NCI-H1436 (cell line): Measurements from ENCODE around the gene RWDD3.

Experiments
- DNase-seq: peaks from one replicate; lab custom pipeline; 2025; lab: John Stamatoyannopoulos, UW

The RWDD3 gene

GRCh38 chr1:95230256-95230655 is 3.8 kb upstream of the RWDD3 start:
- no peak for DNase-seq

DNA sequence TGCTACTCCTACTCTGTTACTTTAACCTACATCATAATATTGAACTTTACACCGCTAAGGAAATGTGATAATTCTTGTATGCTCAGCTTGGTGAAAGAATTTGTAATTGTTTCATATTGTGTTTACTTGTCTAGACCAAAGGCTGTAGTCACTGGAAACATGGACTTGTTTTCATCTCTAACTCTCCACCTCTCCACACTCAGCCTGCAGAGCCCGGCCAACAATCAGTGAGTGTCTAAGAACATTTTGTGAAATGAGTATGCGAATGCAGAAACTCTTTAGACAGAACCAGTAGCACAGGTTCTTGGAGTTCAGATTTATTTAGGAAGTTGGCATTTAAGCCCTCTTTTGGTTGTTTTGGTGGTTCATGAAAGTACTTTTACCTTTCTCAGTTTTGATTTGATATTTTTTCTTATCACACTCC is 3.2 kb upstream of the RWDD3 start:
- DNase-seq, result no peak

DNA sequence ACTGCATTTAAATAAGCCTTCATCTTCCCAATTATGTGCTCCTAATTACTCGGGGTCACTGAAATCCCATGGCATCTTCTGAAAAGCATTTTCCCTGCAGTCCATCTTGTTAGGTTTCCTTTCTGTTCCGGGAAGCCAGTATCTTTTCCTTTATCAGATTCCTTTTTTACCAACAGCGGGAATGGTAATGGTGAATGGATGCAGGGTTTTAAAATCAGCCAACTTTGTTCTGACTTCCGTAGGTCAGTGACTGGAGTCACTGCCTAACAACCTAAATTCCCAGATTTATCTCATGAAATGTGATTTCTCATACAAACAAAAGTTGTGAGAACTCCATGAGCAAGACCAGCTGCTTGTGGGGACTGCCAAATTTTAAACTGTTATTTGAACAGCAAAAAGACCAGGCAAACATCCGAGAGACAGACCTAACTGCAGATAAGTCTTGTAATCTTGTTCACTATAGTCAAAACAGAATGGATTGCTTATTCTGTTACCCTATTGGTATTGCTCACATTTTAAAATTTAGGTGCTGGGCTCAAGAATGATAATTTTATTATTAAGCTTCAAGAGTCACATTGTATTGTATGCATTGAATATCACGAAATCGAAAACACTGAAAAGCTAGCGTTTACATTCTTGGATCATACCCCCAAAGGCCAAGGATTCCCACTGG is 1.2 kb upstream of the RWDD3 start:
- DNase-seq, result no peak

DNA sequence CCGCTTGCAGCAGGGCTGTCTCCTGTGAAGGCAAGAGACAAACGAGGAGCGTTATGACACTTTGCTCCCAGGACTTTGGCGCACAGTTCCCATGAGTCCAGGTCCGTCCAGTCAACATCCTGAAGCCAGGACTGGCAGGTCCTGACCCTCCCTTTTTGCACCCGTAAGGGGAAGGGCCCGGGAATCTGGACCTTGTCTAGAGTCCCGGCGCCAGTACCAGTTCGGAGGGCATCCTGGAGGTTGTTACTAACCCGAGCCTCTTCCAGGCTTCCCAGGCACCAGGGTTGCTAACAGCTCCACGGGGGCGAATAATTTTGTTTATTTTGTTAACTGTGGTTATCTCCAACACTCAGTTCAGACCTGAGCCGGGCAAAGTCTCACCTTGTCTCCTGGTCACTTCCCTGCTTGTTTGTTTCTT is 682 bp upstream of the RWDD3 start:
- DNase-seq, result no peak

- no peak for DNase-seq
Measured at GRCh38 chr1:95236784-95237575, 3.0 kb downstream of the RWDD3 start.

DNA sequence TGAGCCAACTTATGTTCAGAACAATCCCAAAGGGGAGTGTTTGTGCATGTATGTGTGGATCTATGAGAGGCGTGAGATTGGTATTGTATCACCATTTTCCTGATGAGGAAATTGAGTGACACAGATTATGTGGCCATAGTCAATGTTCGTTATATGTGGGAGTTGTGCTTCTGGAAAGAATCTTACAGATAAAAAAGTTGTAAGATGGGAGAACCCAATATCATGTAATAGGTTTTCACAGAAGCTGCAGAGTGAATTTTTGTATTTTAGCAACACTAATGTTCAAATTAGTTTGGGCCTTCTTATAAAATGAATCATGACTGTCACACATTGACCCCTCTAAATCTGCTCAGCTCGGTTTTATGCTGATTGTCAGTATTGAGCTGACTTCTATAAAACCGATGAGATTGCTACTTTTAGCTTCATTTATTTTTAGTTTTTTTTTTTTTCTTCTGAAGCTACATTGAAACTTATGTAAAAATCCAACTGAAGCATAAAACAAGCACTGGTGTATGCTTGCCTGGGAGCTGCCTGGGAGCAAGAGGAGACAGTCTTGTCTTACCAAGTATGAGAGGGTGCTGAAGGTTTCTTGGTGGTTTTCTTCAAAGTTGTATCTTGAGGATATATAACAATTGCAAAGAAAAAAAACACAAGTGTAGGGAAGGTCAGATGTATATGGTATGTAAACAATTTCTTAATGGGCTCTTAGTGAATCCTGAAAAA is 4.1 kb downstream of the RWDD3 start:
- no peak for DNase-seq

GRCh38 chr1:95245029-95245428 is 11.0 kb downstream of the RWDD3 start:
- DNase-seq, result no peak

DNA sequence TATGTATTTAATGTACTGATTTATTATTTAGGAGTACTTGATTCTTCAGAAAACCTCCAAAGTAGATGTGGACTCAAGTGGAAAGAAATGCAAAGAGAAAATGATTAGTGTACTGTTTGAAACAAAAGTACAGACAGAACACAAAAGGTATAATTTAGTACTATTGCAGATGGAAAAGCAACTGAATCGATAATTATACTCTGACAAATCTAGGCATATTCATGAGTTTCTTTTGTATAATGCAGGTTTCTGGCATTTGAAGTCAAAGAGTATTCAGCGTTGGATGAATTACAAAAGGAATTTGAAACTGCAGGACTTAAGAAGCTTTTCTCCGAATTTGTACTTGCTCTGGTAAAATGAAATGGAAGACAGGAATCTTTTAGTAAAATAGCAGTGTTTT is 12.5 kb downstream of the RWDD3 start:
- no peak for DNase-seq

- no peak for DNase-seq
Measured at GRCh38 chr1:95247607-95248006, 13.6 kb downstream of the RWDD3 start.

DNA sequence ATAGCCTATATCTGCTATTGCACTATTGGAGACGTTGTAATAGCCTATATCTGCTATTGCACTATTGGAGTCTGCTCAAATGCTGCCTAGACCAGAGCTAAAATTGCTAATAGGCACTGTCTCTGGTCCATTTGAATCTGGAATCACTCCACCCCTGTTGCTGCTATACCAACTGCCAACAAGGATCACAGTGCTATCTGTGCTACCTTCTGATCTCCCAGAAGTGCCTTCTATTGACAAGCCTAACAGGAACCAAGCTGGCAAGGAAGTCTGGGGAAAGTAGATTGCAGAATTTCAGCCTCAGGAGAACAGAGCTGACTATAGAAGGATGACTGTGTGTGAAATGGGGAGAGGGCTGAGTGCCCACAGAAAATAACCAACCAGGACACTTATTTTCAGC is 15.9 kb downstream of the RWDD3 start:
- no peak for DNase-seq

DNA sequence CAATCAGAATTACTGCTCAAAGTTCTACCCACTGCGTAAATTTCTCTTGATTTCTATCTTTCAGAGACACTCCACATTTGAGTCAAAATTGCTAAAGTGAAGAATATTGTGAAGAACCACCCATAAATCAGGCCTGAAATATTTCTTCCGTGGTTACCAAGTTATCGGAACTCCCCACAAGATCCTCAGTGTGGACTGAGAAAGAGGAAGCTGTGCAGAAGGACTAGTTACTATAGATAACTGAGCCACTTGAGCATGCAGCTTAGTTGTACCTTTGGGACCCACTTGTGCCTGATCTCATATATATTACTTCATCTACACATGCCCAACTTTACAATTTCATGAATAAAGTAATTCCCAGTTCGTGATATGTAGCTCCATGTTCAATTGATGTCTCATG is 18.4 kb downstream of the RWDD3 start:
- no peak for DNase-seq

- no peak for DNase-seq
Measured at GRCh38 chr1:95254959-95255358, 20.9 kb downstream of the RWDD3 start.

DNA sequence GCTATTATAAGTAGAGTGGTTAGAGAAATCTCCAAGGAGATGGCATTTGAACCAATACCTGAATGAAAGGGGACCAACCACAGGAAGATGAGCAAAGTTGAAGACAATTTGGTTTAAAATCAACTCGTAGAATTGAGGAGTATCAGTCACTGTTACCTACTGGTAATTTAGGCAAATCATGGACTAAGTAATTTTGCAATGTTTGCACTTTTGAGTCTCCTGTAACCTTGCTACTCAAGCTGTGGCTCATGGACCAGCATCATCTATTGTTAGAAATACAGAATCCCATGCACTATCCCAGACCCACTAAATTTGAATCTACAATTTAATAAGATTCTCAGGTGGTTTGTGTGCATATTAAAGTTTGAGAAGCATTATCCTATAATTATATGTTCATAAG is 21.8 kb downstream of the RWDD3 start:
- no peak for DNase-seq

DNA sequence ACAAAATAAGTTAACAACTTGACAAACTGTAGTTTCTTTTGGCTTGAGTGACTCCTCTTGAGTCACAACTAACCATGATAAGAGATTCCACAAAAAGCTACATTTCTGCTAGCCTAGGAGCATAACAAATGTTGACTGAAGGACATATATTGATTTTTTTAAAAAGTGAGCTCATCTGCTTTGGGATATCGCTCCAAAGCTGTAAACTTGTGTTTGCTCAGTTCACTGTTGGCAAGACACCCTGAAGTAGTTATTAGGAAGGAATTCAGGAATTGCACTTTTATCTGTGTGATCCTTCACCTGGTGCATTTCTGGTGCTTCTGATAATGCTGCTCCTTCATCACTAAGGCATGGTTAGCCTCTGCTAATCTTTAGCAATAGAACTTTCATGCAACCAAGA is 23.7 kb downstream of the RWDD3 start:
- no peak for DNase-seq

DNA sequence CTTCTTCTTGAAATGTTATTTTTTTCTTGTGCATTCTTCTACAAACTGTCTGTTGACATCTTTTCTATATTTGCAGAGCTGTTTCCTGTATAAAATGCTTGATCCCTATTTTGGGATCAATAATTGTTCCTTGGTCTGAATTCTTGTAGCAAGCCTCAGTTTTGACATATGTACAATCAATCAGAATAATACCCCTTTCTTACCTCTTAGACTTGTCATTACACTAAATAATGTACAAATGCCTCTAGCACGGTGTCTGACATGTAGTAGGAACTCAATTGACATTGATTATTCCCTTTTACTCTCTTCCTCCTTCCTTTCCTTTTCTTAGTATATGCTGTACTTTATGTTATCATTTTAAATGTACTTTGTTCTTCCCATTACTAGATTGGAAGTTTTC is 25.2 kb downstream of the RWDD3 start:
- DNase-seq, result no peak

DNA sequence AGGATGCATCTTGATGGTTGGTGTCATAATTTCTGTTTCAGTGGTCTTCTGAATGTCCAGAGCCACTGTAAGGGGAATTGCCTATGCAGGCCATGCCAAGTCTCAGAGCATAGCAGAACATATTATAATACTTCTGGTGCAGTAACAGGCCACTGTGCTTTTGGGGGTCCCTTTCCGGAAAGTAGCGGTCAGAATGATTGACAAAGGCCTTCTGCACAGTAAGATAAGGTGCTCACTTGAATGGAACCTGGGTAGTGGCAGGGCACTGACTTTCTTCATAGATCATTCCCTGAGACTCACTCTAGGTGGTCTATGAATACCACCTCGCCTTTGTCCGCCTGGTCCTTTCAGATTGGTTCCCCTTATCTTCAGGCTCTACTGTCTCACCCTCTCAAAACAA is 28.9 kb downstream of the RWDD3 start:
- DNase-seq, result no peak

- no peak for DNase-seq
Measured at GRCh38 chr1:95263450-95263849, 29.4 kb downstream of the RWDD3 start.

DNA sequence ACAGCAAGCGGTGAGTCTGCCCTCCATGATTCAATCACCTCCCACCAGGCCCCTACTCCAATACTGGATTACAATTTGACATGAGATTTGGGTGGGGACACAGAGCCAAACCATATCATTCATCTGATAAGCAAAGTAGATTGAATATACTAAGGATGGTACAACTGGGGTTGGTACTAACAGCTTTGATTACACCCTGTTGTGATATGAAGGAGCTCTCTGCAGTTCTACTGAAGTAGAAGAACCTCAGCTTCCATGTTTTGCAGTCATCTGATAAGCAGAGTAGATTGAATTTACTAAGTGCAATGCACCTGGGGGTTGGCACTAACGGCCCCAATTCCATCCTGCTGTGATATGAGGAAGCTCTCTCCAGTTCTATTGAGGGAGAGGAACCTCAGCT is 31.1 kb downstream of the RWDD3 start:
- no peak for DNase-seq

- no peak for DNase-seq
Measured at GRCh38 chr1:95276429-95276828, 42.4 kb downstream of the RWDD3 start.

GRCh38 chr1:95278173-95279006 is 44.4 kb downstream of the RWDD3 start:
- DNase-seq, result no peak

GRCh38 chr1:95281781-95282517 is 47.9 kb downstream of the RWDD3 start:
- no peak for DNase-seq

GRCh38 chr1:95282518-95282895 is 48.5 kb downstream of the RWDD3 start:
- DNase-seq, result no peak
